Measurements from ENCODE around the gene S100A12.

DNA sequence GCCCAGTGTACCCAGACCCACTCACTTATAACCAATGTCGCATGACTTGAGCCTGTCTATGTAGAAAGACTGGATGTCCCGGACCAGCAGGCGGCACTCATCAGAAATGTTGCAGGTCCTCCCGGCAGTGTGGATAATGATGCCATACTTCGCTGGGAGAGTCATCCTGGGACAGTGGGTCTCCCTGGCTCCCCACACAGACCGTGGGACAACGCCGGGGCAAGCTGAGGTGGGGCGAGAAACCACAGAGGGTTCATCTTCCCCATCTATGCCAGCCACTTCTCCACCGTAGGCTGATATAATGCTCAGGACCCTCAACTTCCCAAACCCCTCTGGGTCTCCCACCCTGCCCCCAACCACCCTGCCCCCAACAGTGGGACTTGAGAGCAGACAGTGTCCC lies 35.1 kb downstream of the S100A12 start:
- TF ChIP-seq POLR2AphosphoS5 (IDR thresholded peaks at IDR 0.05) (no peak), POLR2A (IDR thresholded peaks at IDR 0.05) (no peak)
- TF ChIP-seq, protein P1, sequence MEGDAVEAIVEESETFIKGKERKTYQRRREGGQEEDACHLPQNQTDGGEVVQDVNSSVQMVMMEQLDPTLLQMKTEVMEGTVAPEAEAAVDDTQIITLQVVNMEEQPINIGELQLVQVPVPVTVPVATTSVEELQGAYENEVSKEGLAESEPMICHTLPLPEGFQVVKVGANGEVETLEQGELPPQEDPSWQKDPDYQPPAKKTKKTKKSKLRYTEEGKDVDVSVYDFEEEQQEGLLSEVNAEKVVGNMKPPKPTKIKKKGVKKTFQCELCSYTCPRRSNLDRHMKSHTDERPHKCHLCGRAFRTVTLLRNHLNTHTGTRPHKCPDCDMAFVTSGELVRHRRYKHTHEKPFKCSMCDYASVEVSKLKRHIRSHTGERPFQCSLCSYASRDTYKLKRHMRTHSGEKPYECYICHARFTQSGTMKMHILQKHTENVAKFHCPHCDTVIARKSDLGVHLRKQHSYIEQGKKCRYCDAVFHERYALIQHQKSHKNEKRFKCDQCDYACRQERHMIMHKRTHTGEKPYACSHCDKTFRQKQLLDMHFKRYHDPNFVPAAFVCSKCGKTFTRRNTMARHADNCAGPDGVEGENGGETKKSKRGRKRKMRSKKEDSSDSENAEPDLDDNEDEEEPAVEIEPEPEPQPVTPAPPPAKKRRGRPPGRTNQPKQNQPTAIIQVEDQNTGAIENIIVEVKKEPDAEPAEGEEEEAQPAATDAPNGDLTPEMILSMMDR (IDR thresholded peaks at IDR 0.05): no peak
